ENCODE data around the gene OR6X1.

Gene OR6X1

GRCh38 chr11:123754101-123754568 lies at the start of gene OR6X1:
OR6X1 (minus strand) TSS chr11:123754518; CDS start chr11:123754518, 0 bp downstream.
- DNase-seq = no peak

DNA sequence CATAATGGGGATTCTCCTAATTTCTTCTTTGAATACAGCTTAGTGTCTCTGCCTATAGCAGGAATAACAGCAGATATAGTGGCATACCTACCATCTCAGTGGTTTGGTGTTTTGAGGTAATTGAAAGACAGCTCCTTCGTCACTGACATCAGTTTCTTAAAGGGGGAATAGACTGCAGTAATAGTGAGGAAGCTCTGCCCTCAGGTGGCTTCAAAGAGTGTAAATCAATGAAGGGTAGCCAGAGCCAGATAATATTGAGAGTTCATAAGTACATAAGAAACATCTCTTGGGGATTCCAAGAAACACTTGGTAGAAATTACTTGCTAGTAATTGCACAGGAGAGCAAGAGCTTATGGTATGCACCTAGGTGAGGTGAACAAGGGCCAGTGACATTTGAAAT lies 47.4 kb upstream of the OR6X1 start:
- DNase-seq = no peak

- no peak for DNase-seq
Measured at GRCh38 chr11:123800036-123800435, 45.7 kb upstream of the OR6X1 start.

DNA sequence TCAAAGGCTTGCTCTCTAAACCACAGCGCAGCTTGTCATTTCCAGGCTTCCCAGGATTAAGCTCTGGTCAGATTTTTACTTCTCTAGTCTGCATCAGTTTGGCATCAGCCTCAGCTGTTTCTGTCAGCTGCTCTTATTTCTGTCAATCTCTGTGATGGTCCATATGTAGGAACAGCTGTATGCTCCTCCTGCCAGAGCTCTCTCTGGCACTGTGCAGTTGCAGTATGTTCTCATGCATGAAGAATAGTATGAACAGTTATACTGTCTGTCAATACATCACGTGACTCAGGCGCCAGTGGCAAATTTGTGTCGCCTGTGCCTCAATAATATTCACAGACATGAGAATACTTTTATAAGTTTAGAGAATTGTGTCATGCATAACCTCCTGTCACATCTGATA lies 45.1 kb upstream of the OR6X1 start:
- no peak for DNase-seq

DNA sequence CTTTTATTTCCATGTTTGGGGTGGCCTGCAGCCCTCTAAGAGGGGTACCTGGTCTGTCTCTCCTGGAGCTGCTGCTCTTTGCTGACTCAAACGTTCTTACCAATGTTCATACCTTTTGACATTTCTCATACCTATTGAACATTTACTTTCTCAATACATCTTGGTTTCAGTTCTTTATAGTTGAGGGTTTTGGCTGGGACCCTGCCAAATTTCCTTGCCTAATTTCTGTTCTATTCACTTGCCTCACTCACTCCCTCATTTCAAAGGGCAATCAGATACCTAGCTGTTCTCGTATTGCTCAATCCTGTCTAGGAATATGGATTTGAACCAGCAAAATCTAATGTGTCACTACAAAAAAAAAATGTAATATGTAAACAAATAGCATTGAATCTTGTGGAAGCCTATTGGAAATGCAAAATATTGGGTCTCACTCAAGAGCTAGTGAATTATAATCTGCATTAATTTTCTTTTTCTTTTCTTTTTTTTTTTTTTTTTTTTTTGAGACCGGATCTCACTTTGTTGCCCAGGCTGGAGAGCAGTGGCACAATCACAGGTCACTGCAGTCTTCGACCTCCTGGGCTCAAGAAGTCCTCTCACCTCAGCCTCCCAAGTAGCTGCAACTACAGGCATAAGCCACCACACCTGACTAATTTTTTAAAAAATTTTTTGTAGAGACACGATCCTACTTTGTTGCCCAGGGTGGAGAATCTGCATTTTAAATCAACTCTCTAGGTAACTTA lies 44.4 kb upstream of the OR6X1 start:
- no peak for DNase-seq

GRCh38 chr11:123798079-123798478 lies 43.8 kb upstream of the OR6X1 start:
- no peak for DNase-seq

DNA sequence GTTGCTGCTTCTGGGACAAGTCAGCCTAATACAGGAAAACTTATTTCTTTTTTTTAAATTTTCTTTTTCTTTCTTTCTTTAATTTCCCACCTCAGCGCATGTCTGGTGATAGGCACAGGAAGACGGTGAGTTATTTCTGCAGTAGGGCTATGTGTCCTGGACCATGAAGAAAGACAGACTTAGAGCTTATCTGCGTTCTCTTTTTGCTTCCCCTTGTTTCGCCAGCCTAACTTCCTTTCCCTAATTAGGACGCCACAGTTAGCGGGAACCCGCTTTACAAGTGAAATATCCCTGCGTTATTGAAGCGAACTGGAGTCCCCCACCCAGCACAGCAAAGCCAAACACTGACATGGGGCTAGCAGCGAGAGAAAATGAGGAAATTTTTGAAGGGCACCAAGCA lies 43.2 kb upstream of the OR6X1 start:
- DNase-seq = no peak

DNA sequence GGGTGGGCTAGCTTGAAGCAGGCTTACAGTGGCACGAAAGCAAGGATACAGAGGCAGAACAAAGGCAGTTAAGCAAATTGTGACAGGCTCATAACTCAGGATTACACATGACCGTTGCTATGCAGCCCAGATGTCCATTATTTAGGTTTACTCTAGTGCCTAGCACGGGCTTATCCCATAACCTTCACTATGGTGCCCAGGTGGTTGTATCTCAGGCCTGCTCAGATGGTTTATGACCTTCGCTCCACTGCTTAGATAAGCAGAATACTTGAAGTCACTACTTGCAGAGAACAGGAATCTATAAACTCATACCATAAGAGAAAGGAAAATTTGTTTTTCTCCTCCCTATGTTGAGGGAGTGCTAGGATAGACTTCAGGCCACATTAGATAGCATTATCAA lies 42.8 kb upstream of the OR6X1 start:
- no peak for DNase-seq

DNA sequence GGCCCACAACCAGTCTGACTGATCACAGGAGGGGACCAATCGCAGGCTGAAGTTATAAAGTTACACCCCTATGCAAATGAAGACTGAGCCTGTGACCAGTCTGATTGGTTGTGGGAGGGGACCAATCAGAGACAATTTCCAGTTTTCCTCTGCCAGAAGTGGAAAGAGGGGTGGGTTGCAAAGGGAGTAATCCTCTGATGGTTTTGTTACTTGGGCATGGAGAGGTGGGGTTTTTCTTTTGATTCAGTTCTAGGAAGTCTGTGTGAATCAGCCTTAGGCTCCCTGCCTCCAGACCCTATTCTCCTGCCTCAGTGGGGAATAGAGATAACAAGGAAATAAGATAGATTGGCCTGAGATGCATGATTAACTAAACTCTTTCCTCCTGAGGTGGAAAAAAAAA lies 41.9 kb upstream of the OR6X1 start:
- no peak for DNase-seq

- DNase-seq = no peak
Measured at GRCh38 chr11:123783536-123783935, 29.2 kb upstream of the OR6X1 start.

DNA sequence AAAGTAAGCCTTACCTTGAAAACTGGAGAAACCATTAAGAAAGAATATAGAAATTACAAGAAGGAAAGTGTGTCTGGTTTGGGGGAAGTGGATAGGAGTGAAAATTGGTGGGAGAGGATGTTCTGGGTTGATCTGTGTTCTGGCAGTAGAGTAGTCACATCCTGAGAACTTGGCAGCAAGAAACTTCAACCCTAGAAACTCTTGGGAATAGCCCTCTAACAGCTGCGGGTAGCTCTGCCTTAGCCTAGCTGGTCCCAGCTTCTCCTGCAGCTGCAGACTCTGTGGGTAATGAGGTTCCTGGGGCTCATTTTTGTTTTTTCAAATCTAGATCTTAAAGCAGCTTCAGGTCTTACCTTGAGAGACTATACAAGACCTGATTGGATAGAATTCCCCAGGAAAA lies 24.2 kb upstream of the OR6X1 start:
- no peak for DNase-seq

- DNase-seq = no peak
Measured at GRCh38 chr11:123775715-123776549, 21.6 kb upstream of the OR6X1 start.

- DNase-seq = no peak
Measured at GRCh38 chr11:123775289-123775688, 21.0 kb upstream of the OR6X1 start.

DNA sequence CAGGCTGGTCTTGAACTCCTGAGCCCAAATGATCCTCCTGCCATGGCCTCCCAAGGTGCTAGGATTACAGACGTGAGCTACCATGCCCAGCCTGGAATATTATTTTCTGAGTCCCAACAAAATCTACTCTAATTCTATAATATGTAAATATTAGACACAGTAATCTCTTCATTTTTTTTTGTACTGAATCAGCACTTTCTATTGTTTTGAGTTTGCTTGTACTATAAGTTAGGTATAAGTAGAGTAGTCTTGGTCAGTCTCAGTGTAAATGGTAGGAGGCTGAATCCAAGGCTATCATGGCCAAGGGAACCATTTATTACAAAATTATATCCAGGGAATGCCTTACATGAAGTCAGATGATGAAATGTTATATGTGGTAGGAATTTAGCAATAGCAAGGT lies 19.6 kb upstream of the OR6X1 start:
- DNase-seq = no peak

GRCh38 chr11:123773026-123773425 lies 18.7 kb upstream of the OR6X1 start:
- no peak for DNase-seq

- DNase-seq = no peak
Measured at GRCh38 chr11:123771664-123772063, 17.3 kb upstream of the OR6X1 start.

DNA sequence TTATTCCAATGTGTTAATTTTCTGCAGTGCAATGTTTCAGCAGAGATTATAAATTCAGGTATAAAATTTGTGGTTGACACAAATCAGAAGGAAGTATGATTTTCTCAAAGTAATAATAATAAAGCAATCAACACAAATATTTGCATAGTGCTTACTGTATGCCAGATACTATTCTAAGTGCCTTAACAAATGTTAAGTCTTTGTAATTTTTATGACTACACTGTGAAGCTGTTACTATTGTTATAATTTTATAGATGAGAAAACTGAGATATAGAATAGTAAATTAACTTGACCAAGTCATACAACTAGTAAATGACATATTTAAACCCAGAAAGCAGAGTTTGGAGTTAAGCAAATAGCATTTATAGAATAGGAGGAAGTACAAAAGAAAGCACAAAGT lies 16.4 kb upstream of the OR6X1 start:
- DNase-seq = no peak

- DNase-seq = no peak
Measured at GRCh38 chr11:123765601-123766000, 11.3 kb upstream of the OR6X1 start.

DNA sequence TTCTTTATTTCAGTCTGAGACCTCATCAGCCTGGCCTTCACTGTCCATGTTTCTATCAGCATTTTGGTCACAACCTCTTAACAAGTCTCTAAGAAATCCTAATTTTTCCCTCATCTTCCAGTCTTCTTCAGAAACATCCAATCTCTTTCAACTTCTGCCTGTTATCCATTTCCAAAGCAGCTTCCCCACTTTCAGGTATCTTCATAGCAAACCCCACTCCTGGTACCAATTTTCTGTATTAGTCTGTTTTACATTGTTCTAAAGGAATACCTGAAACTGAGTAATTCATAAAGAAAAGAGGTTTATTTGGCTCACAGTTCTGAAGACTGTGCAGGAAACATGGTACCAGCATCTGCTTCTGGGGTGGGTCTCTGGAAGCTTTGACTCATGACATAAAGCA lies 8.1 kb upstream of the OR6X1 start:
- DNase-seq = no peak

DNA sequence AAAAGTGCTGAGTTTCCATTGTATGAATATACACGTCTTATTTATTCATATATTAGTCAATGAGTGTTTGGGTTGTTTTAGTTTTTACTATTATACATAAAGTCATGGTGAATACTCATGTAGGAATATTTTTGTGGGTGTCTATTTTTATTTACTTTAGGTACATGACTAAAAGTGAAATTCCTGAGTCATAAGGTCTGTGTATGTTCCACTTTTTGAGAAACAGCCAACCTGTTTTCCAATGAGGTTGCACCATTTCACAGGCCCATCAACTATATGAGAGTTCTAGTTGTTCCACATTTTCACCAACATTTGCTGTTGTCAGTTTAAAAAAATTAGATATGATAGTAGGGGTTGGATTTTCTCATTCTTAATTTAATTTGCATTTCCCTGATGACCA lies 6.6 kb upstream of the OR6X1 start:
- no peak for DNase-seq

DNA sequence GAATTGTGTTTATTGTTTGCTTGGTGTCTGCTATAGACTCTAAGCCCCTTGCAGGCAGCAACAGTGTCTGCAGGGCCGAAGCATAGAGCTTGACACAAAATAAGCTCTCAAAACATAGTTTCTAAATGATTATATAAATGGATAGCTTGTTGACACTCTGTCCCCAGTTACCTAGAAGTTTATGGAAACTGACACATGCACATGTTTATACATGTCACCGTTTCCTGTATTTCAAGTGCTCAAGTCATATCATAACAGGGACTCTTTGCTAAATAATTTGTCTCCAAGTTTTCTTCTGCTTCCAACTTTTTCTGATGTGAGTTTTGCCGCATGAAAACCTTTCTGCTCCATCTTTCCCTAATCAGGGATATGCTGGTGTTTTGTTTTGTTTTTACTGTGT lies 3.7 kb upstream of the OR6X1 start:
- DNase-seq = no peak

- DNase-seq = no peak
Measured at GRCh38 chr11:123755813-123756212, 1.5 kb upstream of the OR6X1 start.

DNA sequence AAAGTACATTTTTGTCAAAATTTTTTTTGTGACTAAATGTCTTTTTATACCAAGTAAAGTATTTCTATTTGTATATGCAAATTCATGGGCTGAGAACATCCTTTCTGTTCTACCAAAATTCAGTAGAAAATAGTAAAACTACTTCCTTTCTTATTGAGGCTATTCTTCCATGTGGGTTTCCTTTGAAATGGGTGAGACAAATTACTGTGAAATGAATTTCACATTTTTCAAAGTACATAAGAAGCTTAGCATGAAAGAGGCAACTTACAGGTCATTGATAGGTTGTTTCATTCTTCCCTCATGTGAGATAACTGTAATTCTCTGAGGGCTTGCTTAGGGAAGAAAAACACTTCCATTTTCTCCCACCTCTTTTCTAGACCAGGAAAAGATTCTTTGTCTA lies 1.0 kb upstream of the OR6X1 start:
- no peak for DNase-seq

DNA sequence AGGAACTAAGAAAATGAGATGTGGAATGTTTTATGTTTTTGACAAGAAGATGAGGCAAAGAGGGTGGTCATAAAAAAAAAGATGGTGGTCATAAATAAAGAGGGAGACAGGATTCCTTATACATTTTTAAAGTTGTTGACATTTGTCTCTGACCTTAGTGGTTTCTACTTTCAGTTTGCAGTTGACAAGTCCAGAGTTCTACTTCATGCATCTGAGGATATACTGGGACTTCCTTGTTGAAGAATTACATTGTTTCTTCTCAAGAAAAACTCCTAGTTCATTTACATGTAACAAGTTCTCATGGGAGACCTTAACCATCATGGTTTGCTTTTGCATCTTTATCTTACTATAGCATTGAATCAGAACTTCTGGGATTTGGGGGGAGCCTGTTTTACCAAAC lies 1.2 kb downstream of the OR6X1 start:
- no peak for DNase-seq

Measured in activated CD4-positive, alpha-beta T cell treated with anti-CD3 and anti-CD28 coated beads for 4 hours (primary cell).